Neuronal stem cell (in vitro differentiated cells): ENCODE data around the gene ZNF8. TPM values are rescaled to one million over a fixed set of nuclear protein-coding genes. Genes with fewer than 3 reads are reported as not detected.

Source experiments
- DNase-seq: peaks from one replicate; pipeline ENCODE4 v3.0.0-alpha.2; 2013; ENCODE audit warnings: low spot score
- H2AFZ ChIP-seq: one replicate; pipeline ENCODE4 v1.6.1; 2013; ENCODE audit warnings: mild to moderate bottlenecking, low read length, inconsistent platforms
- H2AK5ac ChIP-seq: 2 replicates; pipeline ENCODE4 v1.6.1; 2013; ENCODE audit warnings: low read depth, mild to moderate bottlenecking, inconsistent platforms, low read length, moderate library complexity, mixed read lengths
- H2BK120ac ChIP-seq: 2 replicates; pipeline ENCODE4 v1.6.1; 2013; ENCODE audit warnings: low read depth, mild to moderate bottlenecking, inconsistent platforms, low read length, moderate library complexity, mixed read lengths
- H2BK12ac ChIP-seq: one replicate; pipeline ENCODE4 v1.6.1; 2013; ENCODE audit warnings: low read length, inconsistent platforms
- H2BK15ac ChIP-seq: 2 replicates; pipeline ENCODE4 v1.6.1; 2013; ENCODE audit warnings: mild to moderate bottlenecking, low read length, inconsistent platforms, mixed read lengths
- H2BK5ac ChIP-seq: one replicate; pipeline ENCODE4 v1.6.1; 2013; ENCODE audit warnings: inconsistent platforms, mild to moderate bottlenecking, low read length, moderate library complexity
- H3K14ac ChIP-seq: one replicate; pipeline ENCODE4 v1.6.1; 2013; ENCODE audit warnings: low read length, inconsistent platforms
- H3K18ac ChIP-seq: 2 replicates; pipeline ENCODE4 v1.6.1; 2013; ENCODE audit warnings: low read length, inconsistent platforms
- H3K23ac ChIP-seq: 2 replicates; pipeline ENCODE4 v1.6.1; 2013; ENCODE audit warnings: low read depth, mild to moderate bottlenecking, mixed read lengths, low read length, inconsistent platforms; ENCODE audit not compliant: poor library complexity
- H3K27ac ChIP-seq: replicated peaks from 3 replicates; pipeline ENCODE4 v1.5.1; 2013; ENCODE audit warnings: low read length, inconsistent platforms
- H3K27me3 ChIP-seq, 3 experiments: 2 replicates each; pipeline ENCODE4 v1.6.1; 2013; ENCODE audit warnings: low read length in 3 of 3, mild to moderate bottlenecking in 2 of 3, inconsistent platforms in 1 of 3, low read depth in 1 of 3, mixed read lengths in 1 of 3, moderate library complexity in 1 of 3; ENCODE audit not compliant: control insufficient read depth in 3 of 3, insufficient read depth in 3 of 3
- H3K36me3 ChIP-seq, 2 donors: replicated peaks in 1 of 2; 2 replicates each; pipeline ENCODE4 v1.6.1; 2013; ENCODE audit warnings: low read length in 2 of 2; ENCODE audit not compliant: control insufficient read depth in 2 of 2, insufficient read depth in 2 of 2
- H3K4ac ChIP-seq: 2 replicates; pipeline ENCODE4 v1.6.1; 2013; ENCODE audit warnings: inconsistent platforms, mild to moderate bottlenecking, low read length, moderate library complexity
- H3K4me1 ChIP-seq, 2 donors: 1 replicate in 1 of 2; 2 replicates in 1 of 2; pipeline ENCODE4 v1.6.1; 2013; ENCODE audit warnings: low read length in 2 of 2, low read depth in 1 of 2; ENCODE audit not compliant: control insufficient read depth in 2 of 2, insufficient read depth in 1 of 2
- H3K4me2 ChIP-seq: one replicate; pipeline ENCODE4 v1.6.1; 2013; ENCODE audit warnings: mild to moderate bottlenecking, low read length, inconsistent platforms; ENCODE audit not compliant: insufficient read depth, poor library complexity, severe bottlenecking
- H3K4me3 ChIP-seq, 2 donors: 2 replicates each; pipeline ENCODE4 v1.5.1; 2013; ENCODE audit warnings: low read length in 2 of 2, mild to moderate bottlenecking in 2 of 2, inconsistent platforms in 1 of 2, moderate library complexity in 1 of 2
- H3K79me1 ChIP-seq: one replicate; pipeline ENCODE4 v1.6.1; 2013; ENCODE audit warnings: low read depth, mild to moderate bottlenecking, inconsistent platforms, low read length, moderate library complexity
- H3K9ac ChIP-seq: one replicate; pipeline ENCODE4 v1.6.1; 2013; ENCODE audit warnings: mild to moderate bottlenecking, low read depth, low read length, inconsistent platforms; ENCODE audit not compliant: poor library complexity
- H3K9me3 ChIP-seq, 2 donors: replicated peaks in 1 of 2; 2 replicates each; pipeline versions ENCODE3 to v1.6.1; 2013; ENCODE audit warnings: low read length in 2 of 2, mild to moderate bottlenecking in 2 of 2, inconsistent platforms in 1 of 2, low read depth in 1 of 2, mixed read lengths in 1 of 2, moderate library complexity in 1 of 2; ENCODE audit not compliant: control insufficient read depth in 2 of 2, insufficient read depth in 1 of 2
- H4K8ac ChIP-seq: one replicate; pipeline ENCODE4 v1.6.1; 2013; ENCODE audit warnings: low read depth, mild to moderate bottlenecking, inconsistent platforms, low read length, moderate library complexity
- H4K91ac ChIP-seq: one replicate; pipeline ENCODE4 v1.6.1; 2013; ENCODE audit warnings: low read length, low read depth, mild to moderate bottlenecking, inconsistent platforms; ENCODE audit not compliant: poor library complexity
- WGBS, 2 donors: extraction: QIAGEN DNeasy Blood & Tissue Kit; methylation state at CpG; one replicate each; pipeline ENCODE4 v1.1.7; 2013; ENCODE audit warnings: missing lambda C conversion rate in 2 of 2, mixed read lengths in 1 of 2; ENCODE audit not compliant: insufficient read length in 2 of 2, insufficient replicate concordance in 1 of 2; ENCODE audit errors: extremely low coverage in 2 of 2; 5-methylcytosine and 5-hydroxymethylcytosine counted together
- polyA plus RNA-seq, 2 experiments: library from polyadenylated mRNA; stranded (reverse); fragments of 200-250 nt; gene quantifications; one replicate each; pipeline ENCODE4 v1.2.3, GENCODE V29; 2013

Gene ZNF8
- 9.0 TPM for polyA plus RNA-seq (2013, experiment 1 of 2)
- 10.0 TPM for polyA plus RNA-seq (2013, experiment 2 of 2)

GRCh38 chr19:58278541-58279041 lies at the start of gene ZNF8:
ZNF8 (plus strand) TSS chr19:58278955; CDS start chr19:58279082, 127 bp downstream.
- Histone ChIP-seq H3K36me3 (peaks cover 8 to 72% of the 10 kb centered on the region in 2 donors), H2BK12ac (no peak within 1 kb of the TSS), H3K27ac (peak within 1 kb of the TSS; percentile 92), H3K9ac (peak within 1 kb of the TSS; percentile 95), H4K91ac (no peak within 1 kb of the TSS), H3K4ac (no peak within 1 kb of the TSS), H2BK120ac (peak within 1 kb of the TSS; percentile 10), H2AK5ac (peak within 1 kb of the TSS; percentile 92), H3K18ac (peak within 1 kb of the TSS; percentile 100), H3K23ac (peak within 1 kb of the TSS; percentile 97), H2BK5ac (peak within 1 kb of the TSS; percentile 93), H2BK15ac (peak within 1 kb of the TSS; percentile 70), H3K4me3 (peak within 1 kb of the TSS; percentile 79 to 90), H3K4me2 (peak within 1 kb of the TSS; percentile 74), H3K4me1 (peaks cover 2 to 8% of the 10 kb centered on the region in 2 donors), H2AFZ (peak within 1 kb of the TSS; percentile 95), H3K9me3 (peaks cover 4 to 78% of the 10 kb centered on the region in 2 donors), H4K8ac (no peak within 1 kb of the TSS), H3K27me3 (no peaks in the 10 kb centered on the region), H3K14ac (peak within 1 kb of the TSS; percentile 64), H3K79me1 (peaks cover 10% of the 10 kb centered on the region)
- DNase-seq, result peak; percentile 97
- no CpG with 5 or more reads among the region's 42 CpGs for WGBS, 2 donors

GRCh38 chr19:58229255-58229639 lies 49.5 kb upstream of the ZNF8 start:
- no peak for DNase-seq
- Histone ChIP-seq H2BK5ac (no peak overlapping the region), H2BK15ac (no peak overlapping the region), H3K18ac (peak overlapping the region; percentile 93), H3K27me3 (no peaks in the 10 kb centered on the region), H2BK120ac (peak overlapping the region; percentile 27), H3K23ac (no peak overlapping the region), H2AFZ (peak overlapping the region; percentile 97), H2AK5ac (peak overlapping the region; percentile 96), H3K9me3 (peaks cover 10 to 73% of the 10 kb centered on the region in 2 donors), H3K9ac (peak overlapping the region; percentile 92), H2BK12ac (no peak overlapping the region), H4K8ac (no peak overlapping the region), H4K91ac (no peak overlapping the region), H3K27ac (no peak overlapping the region), H3K4me3 (peak overlapping the region; percentile 73 to 95), H3K14ac (no peak overlapping the region), H3K4me1 (peaks cover 0 to 9% of the 10 kb centered on the region in 2 donors), H3K4ac (no peak overlapping the region), H3K79me1 (peaks cover 7% of the 10 kb centered on the region), H3K36me3 (peaks cover 29 to 46% of the 10 kb centered on the region in 2 donors), H3K4me2 (peak overlapping the region; percentile 85)
- no CpG with 5 or more reads among the region's 13 CpGs for WGBS, 2 donors

- no peak overlapping the region for H3K4me3 ChIP-seq
- no peak overlapping the region for H2BK15ac ChIP-seq
- no peak overlapping the region for H4K8ac ChIP-seq
- H2AFZ ChIP-seq, result no peak overlapping the region
- DNase-seq, result no peak
- no CpG with 5 or more reads among the region's 10 CpGs for WGBS, 2 donors
- H3K9ac ChIP-seq, result peak overlapping the region; percentile 21
- H2BK5ac ChIP-seq, result no peak overlapping the region
- H3K27ac ChIP-seq, result no peak overlapping the region
- H3K4me1 ChIP-seq, result no peaks in the 10 kb centered on the region
- H3K4me2 ChIP-seq, result no peak overlapping the region
- H3K18ac ChIP-seq, result no peak overlapping the region
- peaks cover 20 to 82% of the 10 kb centered on the region in 2 donors for H3K9me3 ChIP-seq
- peaks cover 3% of the 10 kb centered on the region for H3K79me1 ChIP-seq
- H3K4ac ChIP-seq, result no peak overlapping the region
- no peak overlapping the region for H2BK120ac ChIP-seq
- H2AK5ac ChIP-seq, result no peak overlapping the region
- H3K23ac ChIP-seq, result no peak overlapping the region
- no peak overlapping the region for H3K14ac ChIP-seq
- peaks cover 57 to 87% of the 10 kb centered on the region in 2 donors for H3K36me3 ChIP-seq
- no peaks in the 10 kb centered on the region for H3K27me3 ChIP-seq
- H2BK12ac ChIP-seq, result no peak overlapping the region
- H4K91ac ChIP-seq, result no peak overlapping the region
Observed at GRCh38 chr19:58237324-58237723, 41.4 kb upstream of the ZNF8 start.

- WGBS, 2 donors, result no CpG with 5 or more reads among the region's 6 CpGs
- no peak overlapping the region for H3K4me3 ChIP-seq
- no peak overlapping the region for H2AK5ac ChIP-seq
- no peak overlapping the region for H2BK120ac ChIP-seq
- H4K91ac ChIP-seq, result no peak overlapping the region
- H3K79me1 ChIP-seq, result peaks cover 13% of the 10 kb centered on the region
- H3K27ac ChIP-seq, result no peak overlapping the region
- H2BK5ac ChIP-seq, result no peak overlapping the region
- H2AFZ ChIP-seq, result no peak overlapping the region
- H3K4ac ChIP-seq, result no peak overlapping the region
- no peak overlapping the region for H3K23ac ChIP-seq
- H3K9ac ChIP-seq, result no peak overlapping the region
- H2BK15ac ChIP-seq, result no peak overlapping the region
- no peak overlapping the region for H2BK12ac ChIP-seq
- no peak overlapping the region for H3K14ac ChIP-seq
- no peaks in the 10 kb centered on the region for H3K4me1 ChIP-seq
- no peak overlapping the region for H4K8ac ChIP-seq
- no peak for DNase-seq
- H3K27me3 ChIP-seq, result no peaks in the 10 kb centered on the region
- no peak overlapping the region for H3K18ac ChIP-seq
- no peak overlapping the region for H3K4me2 ChIP-seq
- H3K9me3 ChIP-seq, result peaks cover 59 to 88% of the 10 kb centered on the region in 2 donors
- H3K36me3 ChIP-seq, result peaks cover 71 to 91% of the 10 kb centered on the region in 2 donors
Observed at GRCh38 chr19:58243351-58243750, 35.4 kb upstream of the ZNF8 start.
